CD4-positive, alpha-beta T cell treated with Interferon gamma for 1 hour (primary cell): ENCODE results near the gene CRB1.

ENCODE experiments used
- DNase-seq: peaks from one replicate; pipeline ENCODE4 v3.0.0-alpha.2; 2020

Gene CRB1

DNA sequence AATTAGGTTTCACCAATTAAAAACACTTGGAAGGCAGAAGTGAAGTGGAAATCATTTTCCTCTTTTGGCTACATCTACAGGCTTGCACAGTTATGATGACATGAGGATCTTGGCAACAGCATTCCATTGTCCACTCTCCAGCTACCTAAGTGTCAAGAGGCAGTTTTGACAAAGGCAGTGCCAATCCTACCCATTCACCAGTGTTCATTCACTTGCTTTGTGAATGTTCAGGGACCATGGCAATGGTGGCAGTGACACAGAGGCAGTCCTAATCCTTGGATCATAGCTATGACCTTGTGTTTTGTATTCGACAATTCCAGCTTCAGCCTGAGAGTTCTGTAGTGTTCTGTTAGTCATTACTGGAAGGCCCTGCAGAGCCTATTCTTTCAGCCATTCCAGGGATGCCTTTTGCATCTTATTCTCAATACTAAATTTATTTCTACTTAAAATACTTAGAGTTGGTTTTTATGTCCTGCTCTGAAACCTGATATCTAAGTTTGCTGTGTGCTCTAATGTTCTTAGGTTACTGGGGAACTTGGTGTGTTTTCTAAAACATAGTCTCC is 36.7 kb downstream of the CRB1 start:
- no peak for DNase-seq

DNA sequence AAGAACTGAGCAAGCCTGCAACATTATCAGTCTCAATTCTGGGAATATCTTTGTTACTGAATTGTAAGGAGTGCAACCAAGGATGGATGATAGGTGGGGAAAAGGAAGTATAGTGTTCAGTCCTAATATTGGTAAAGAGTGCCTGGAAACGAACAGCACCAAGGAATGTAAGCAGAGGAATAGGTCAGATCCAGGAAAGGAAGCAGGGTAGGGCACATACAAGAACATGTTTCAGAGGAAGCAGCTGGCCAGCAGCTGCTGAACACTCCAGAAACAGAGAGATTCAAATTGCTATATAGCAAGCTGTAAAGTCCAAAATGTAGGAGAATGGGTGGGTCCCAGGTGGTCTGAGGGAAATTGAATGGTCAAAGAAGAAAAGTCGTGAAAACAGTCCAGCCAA is 37.9 kb downstream of the CRB1 start:
- no peak for DNase-seq

DNA sequence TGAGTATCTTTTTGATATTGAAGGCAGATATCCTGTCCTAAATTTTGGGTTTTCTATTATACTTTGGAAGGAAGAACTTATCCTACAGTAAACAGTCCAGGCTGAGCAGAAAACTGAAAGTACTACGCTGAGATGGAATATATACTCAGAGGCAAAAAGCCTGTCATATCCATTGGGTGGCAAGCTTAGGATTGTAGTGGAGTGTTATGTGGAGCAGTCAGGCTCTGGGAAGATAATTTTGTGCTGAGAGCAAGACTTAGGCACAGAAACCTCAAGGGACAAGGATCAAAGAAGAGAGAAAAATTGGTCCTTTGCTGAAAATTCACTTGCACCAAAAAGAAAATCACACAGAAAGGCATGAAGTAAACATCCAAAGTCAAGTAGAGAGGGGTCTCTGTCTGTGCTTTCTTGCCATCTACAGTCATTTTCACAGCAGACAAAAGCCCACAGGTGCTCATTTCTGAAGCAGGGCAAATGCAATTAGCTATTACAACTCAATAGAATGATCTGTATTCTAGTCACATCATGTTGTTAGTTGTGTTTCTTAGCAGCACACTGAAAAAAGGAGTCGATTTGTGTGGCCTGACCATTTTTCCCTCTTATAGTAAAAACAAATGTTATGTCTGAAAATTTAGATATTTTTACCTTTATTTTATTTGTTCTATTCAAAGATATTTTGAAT is 38.5 kb downstream of the CRB1 start:
- no peak for DNase-seq

DNA sequence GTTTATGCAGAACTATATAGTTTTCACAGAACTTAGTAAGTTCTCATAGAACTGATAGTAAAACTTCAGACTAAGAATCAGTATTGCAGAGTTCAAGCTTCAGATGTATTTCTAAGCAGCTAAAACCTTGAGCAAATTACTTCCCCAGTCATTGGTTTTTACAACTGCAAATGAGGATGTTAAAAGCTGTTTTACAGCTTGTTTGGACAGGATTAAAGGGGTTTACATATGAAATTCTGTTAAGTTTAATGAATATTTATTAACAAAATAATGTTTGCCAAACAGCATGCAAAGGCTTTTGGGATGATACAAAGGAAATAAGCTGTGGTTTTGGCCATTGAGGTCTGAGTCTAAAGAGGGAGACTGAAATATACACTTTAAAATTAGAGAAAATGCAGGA is 39.1 kb downstream of the CRB1 start:
- DNase-seq, result no peak

DNA sequence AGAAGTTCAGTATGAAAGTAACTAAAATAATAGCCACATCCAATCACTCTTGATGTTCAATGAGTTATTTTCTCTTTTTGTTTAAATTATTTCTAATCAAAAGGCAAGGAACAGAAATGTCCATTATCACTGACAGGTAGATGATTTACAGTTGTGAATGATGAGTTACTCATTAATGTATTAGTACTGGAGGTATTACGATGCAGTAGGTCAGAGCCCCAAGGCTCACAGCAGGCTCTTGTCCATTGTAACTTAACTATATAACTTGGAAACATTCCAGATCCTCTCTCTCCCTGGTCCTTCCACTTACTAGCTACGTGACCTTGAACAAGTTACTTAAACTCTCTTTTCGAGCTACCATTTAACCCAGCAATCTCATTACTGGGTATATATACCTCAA is 39.5 kb downstream of the CRB1 start:
- DNase-seq, result no peak

DNA sequence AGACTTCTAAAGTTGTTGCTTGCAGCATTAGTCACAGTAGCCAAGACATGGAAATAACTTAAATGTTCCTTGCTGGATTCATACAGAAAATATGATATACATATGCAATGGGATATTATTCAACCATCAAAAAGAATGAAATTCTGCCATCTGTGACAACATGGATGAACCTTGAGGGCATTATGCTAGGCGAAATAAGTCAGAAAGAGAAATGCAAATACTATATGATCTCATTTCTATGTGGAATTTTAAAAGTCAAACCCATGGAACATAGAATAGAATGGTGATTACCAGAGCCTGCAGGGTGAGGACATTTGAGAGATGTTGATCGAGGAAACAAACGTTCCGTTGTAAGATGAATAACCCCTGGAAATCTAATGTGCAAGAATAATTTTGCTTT is 43.0 kb downstream of the CRB1 start:
- DNase-seq, result no peak

DNA sequence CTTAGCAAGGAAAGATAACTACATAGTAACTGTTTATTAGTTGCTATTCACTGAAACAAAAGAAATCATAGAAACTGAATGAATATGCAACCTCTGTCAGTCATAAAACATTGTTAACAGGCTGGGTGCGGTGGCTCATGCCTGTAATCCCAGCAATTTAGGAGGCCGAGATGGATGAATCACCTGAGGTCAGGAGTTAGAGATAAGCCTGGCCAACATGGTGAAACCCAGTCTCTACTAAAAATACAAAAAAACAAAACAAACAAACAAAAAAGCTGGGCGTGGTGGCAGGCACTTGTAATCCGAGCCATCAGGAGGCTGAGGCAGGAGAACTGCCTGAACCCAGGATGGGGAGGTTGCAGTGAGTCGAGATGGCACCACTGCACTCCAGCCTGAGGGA is 44.1 kb downstream of the CRB1 start:
- DNase-seq, result no peak

DNA sequence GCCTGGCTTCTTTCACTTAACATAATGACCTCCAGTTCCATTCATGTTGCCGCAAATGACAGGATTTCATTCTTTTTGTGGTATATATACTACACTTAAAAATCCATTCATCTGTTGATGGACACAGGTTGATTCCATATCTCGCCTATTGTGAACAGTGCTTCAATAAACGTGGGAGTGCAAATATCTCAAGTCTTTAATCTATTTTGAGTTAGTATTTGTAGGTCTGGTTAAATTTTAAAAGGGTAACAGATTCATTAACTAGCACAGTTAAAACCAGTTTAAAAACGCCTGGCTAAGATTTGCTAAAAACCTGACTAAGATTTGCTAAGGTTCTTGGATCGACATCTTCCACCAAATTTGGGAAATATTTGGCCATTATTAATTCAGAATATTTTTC is 45.7 kb downstream of the CRB1 start:
- DNase-seq, result no peak

DNA sequence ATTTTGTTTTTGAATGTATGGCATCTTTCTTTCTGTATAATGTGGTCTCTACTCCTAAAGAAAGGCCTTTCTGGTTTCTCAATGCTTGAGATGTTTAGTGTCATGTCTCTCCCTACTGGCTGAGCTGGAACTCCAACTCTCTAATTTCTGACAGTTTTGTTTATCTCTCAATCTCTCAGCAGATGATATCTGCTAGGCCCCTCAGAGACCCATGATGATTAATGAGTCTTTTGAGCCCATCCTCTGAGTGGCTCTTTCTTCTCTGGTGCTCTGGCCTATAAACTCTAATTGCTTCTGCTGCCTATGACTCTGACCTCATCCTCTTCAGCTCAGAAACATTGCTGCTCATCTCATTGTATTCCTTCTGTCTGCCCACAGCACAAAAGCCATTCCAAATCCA is 46.6 kb downstream of the CRB1 start:
- DNase-seq, result no peak

DNA sequence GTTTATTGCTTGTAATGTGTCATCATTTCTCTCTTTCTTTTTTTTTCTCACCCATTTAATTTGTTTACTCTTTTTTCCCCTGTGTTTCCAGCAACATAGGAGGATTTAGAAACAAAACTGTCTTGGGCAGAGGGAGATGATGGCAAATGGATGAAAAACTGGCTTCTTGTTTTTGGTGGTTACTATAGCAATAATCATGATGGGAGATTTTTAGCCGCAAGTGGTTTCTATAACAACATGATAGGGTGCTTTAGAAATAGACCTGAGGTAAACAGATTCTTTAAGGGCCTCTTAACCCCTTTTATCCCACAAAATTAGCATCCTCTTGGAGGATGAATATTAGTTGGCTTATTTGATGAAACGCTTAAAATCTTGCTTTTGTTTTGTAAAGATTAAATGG is 51.6 kb downstream of the CRB1 start:
- no peak for DNase-seq

DNA sequence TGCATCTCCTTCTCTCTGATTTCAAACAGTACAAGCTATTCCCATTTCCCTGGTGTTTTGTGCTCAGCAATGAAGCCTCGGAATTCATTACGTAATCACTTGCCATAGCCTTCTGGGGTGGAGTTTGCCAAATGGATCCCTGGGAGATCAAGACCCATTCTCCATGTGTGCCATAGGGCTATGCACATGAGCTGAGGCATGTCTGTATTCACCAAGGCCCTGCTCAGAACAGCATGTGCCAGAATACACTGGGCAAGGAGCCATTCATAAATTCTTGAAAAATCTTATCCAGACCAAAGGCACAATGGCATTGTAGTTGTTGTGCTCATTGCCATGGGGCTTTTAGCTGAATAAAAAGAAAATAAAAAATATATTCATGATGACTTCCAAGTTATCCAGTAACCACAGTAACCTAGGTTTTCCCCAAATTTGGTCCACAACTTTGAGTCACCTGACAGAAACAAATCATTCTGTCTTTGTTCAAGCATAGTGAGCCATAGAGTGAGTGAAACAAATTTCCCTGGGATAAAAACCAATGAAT is 53.0 kb downstream of the CRB1 start:
- DNase-seq, result no peak

DNA sequence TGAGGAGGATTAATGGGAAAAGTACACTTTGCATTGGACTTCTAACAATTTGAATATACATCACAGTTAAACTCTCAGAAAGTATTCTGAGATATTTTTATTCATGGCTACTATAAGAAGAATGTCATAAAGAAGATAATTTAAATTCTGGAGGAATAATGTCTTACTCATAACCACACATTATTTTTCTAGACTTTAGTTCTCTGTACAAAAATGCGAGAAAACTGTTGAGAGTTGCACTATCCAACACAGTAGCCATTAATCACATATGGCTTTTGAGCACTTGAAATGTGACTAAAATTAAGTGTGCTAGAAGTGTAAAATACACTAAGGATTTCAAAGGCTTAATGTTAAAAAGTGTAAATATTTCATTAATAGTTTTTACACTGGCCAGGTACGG is 53.8 kb downstream of the CRB1 start:
- DNase-seq, result no peak

DNA sequence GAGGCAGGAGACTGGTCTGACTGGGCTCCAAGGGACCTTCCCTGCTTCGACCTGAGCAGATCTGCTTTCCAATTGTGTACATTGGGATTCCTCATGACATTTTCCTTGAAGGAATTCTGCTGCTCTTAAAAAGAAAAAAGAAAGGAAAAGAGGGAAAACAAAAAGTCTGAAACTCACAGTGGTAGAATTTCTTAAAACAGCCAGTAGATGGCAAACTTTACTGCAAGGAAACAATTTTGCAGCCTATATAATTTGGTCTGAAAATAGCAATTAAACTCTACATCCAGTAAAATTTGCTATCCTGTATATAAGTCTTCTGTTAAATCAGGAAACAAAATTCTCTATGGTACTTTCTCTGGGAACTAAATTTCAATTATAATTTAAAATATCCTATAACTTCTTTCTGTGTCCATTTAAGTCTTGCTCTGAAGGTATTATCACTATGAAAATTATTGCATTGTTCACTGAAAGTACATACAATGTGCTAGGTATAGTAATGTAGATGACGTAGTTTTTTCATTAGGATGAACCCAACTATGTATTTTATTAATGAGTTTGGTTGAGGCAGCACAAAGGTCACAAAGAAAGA is 59.8 kb downstream of the CRB1 start:
- DNase-seq, result no peak

DNA sequence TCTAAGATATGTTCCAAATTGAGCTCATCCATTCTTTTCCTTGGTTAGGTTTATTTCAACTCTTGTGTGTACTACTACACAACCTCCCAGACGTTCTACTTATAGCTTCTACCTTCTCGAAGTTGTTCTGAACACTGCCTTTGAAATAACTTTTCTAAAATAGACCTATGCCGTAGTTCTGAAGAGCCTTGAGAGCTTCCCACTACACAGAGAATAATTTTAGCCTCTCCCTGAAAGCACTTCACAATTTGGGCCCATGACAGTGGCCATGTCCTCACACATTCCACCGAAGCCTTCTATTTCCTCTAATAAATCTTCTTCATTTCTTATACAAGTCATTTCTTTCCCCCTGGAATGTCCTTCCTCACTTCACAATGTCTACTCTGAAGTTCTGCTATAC is 62.2 kb downstream of the CRB1 start:
- DNase-seq, result no peak

DNA sequence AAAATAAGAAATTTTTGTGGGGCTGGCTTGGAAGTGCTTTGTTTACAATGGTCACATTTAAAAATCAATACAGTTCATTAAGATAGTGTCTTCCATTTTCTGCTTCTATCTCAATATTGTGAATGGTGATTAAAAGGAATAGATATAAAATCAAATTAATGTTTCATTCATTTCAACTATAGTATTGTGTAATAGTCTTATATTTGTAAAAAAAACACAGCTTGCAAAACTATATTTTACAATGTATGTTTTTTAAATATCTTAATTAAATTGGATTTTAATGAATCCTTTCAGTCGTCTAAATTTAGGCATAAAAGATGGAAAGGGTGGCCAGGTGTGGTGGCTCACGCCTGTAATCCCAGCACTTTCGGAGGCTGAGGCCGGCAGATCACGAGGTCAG is 63.5 kb downstream of the CRB1 start:
- DNase-seq, result no peak

DNA sequence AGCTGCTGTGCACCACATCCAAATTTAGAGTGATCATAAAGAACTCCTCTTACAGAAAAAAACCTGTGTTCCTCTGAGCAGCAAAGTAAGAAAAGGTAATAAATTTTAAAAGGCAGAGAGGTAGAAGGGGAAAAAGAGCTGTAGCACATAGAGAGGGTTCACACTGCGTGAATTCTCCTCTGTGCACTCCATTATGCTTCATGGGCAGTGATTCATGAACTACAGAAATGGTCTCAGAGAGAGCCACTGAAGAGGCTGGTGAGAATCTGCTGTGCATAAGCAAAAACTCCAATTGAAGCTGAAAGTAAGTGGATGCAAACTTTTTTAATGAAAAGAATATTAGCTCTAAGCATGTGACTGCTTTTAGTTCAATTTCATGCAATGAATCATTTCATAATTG is 65.0 kb downstream of the CRB1 start:
- DNase-seq, result no peak

DNA sequence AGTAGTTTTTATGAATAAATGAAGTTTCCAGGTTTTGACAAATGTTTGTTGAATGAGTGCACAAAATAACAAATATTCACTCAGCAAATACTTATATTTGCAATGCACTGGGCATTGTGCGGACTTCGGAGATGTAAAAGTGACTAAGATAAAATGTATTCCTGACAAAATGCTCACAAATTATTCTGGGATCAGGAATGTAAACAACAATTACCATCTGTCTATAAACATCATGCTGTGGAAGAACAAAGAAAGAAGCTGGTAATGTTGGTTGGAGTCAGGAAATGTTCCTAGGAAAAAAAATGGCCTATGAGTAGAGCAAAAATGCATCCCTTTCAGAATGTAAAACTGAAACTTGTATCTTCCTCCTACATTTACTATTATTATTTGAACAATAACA is 68.5 kb downstream of the CRB1 start:
- DNase-seq, result no peak

DNA sequence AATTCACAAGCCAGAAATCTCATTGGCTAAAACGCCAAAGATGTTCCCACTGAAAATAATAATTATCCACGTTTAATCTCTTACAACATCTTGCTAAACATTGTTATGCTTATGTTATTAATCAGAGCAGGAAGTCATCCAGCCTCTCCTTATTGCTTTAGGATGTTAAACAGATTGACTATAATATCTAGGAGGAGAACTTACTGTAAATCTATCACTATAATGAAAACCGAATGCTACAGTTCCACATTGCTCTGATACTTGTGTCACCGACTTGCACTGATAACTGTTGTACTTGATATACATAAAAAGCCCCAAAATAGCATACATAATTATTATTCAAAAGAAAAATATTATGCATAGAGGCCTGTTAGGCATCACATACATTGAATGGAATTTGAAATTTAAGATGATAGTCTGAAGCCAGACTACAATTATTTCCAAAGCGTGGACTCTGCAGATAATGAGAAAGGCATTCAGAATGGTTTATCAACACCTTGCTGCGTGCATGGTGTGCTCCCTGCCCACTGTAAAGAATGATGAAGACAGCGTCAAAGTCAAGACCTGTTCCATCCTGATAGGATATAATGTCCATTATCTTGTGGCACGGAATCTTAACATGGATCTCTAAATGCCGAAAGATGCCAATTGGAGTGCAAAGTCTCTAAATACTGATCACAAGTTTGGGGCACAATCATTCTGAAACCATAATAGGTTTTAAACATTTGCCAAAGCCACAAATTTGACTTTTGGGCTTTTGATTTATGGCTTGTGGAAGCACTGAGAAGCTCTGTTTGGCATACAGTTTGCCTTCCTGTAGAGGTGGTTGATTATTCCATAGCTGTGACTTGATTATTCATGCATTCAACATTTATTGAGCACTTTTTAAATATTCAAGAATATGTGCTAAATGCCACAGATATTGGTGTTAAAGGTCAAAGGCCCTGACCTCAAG is 71.3 kb downstream of the CRB1 start:
- no peak for DNase-seq

DNA sequence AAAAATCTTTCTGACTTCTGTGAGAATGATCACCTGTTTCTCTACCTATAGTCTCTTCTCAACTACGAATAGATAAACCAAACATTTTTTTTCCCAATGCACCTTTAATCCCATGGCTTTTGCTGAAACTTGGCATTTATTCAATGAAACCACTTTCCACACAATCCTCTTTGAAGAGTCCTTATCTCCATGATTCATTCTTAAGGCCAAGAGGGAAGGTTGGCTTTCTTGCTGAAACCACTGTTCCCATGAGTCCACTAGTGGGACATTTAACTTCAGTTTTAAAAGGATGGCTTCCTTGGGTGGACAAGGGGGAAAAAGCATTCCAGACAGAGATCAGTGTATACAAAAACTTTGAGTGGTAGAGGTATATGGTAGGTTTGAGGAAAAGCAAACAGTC is 73.6 kb downstream of the CRB1 start:
- DNase-seq, result no peak

DNA sequence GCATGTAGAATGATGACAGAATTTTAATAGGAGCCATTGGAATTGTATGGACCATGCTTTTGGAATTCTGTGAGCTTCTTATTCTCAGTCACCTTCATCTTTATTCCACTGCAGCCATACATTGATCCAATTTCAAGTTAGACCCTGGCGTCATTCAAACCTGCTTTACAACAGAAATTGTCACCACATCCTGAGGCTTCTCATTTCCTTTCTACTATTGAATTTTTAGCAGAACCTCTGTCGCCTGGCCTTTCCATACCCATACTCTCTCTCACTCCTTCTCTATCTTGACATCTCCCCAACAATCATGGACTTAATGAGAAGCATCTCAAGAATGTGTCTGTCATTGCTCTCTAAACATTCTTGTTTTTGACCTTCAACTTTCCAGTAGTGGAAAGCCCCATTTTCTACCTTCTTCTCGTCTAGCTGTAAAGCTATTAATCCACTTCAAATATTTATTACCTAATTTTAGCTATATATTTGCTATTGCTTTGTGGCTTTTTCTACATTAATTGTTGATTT is 74.1 kb downstream of the CRB1 start:
- no peak for DNase-seq

DNA sequence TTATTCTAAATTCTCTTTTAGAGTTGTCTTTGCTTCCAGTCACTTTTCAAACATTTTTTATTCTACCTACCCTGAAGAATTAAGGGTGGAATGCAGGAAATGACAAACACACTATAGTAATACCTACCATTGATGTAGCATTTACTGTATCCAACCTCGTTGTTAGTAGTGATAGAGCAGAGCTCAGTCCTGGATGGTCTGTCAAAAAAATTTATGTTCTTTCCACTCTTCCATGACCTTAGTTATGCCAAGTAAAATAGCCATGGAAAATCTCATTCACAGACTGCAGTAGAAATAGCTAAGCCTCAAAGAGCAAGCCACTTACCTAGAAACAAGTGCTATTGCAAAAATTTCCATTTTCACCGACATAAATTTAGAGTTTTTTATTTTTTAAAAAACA is 74.6 kb downstream of the CRB1 start:
- no peak for DNase-seq

DNA sequence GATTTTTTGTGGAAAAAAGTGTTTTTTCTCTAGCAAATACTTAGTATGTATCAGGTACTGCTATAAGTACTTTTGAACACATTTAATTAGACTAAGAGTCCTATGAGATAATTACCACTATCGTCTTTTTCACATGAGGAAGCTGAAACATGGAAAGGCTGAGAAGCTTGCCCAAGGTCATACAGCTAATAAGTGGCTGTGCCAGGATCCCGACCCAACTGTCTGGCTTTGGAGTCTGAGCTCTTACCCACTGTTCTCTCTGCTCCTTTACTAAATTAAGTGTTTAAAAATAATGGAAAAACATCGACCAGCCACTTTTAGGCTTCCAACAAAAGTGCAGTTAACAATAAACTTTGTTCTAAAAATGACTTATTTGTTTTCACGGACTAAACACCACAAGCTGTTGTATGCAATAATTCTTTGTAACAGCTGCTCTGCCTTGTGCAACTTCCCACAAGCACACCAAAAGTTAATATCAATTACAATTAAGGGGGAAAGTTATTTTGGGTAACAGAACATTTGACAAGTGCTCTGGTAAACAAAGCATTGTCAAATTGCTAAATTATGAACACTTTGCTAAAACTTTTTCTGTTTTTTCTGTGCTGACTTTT is 75.7 kb downstream of the CRB1 start:
- no peak for DNase-seq
